Esophagus muscularis mucosa (tissue), 4 donors: Measurements from ENCODE around the gene CTNNA3. TPM values are rescaled to one million over a fixed set of nuclear protein-coding genes. Genes with fewer than 3 reads are reported as not detected.

Experiments
- DNase-seq: peaks from one replicate; pipeline ENCODE4 v3.0.0-alpha.2; 2017; ENCODE audit errors: extremely low spot score
- H3K27ac ChIP-seq, 4 donors: fragments of 200-600 bp; sonication (generic); replicated peaks in 1 of 4; 1 replicate in 3 of 4; 2 replicates in 1 of 4; pipeline ENCODE4 v1.5.1; 2016 to 2019; ENCODE audit warnings: mild to moderate bottlenecking in 1 of 4
- H3K27me3 ChIP-seq, 4 donors: fragments of 200-600 bp; sonication (generic); one replicate each; pipeline versions ENCODE4 v1.5.1 to v1.6.0; 2016 to 2019
- H3K36me3 ChIP-seq, 4 donors: fragments of 200-600 bp; sonication (generic); one replicate each; pipeline ENCODE4 v1.5.1; 2016 to 2019
- H3K4me1 ChIP-seq, 4 donors: fragments of 200-600 bp; sonication (generic); one replicate each; pipeline ENCODE4 v1.5.1; 2016 to 2019
- H3K4me3 ChIP-seq, 4 donors: fragments of 200-600 bp; sonication (generic); 1 replicate in 2 of 4; 2 replicates in 2 of 4; pipeline ENCODE4 v1.5.1; 2016 to 2019; ENCODE audit warnings: mild to moderate bottlenecking in 4 of 4, moderate library complexity in 1 of 4
- H3K9me3 ChIP-seq, 4 donors: fragments of 200-600 bp; sonication (generic); 1 replicate in 3 of 4; 2 replicates in 1 of 4; pipeline ENCODE4 v1.5.1; 2016 to 2019
- EP300 ChIP-seq: sonication (generic); formaldehyde crosslinking; IDR thresholded peaks from one replicate; pipeline ENCODE4 v1.6.1; 2017; ENCODE audit warnings: antibody characterized with exemption
- POLR2A ChIP-seq: fragments of 450-650 bp; IDR thresholded peaks from one replicate; pipeline ENCODE4 v1.6.1; 2017; ENCODE audit warnings: antibody characterized with exemption, moderate library complexity, mild to moderate bottlenecking, low read depth
- POLR2AphosphoS5 ChIP-seq, 2 donors: sonication (generic); formaldehyde crosslinking; IDR thresholded peaks; one replicate each; pipeline ENCODE4 v1.6.1; 2017; ENCODE audit warnings: antibody characterized with exemption in 2 of 2
- WGBS: methylation state at CpG from one replicate; pipeline ENCODE4 v1.1.5; 2018; 5-methylcytosine and 5-hydroxymethylcytosine counted together
- intact Hi-C: fragments of 100-400 bp; cut with DNase I; formaldehyde crosslinking; loops from one replicate; pipeline ENCODE4 v1.15.1; 2023
- total RNA-seq, 4 donors: library from RNA; depleted of rRNA; stranded (reverse); fragments of >200 nt; gene quantifications; one replicate each; pipeline versions ENCODE4 v1.1.0 to v1.2.1, GENCODE V29; 2016
- TF ChIP-seq, protein P1 (sequence below), 3 experiments: fragments of 200-600 bp in 2 of 3; fragments of 450-650 bp in 1 of 3; sonication (generic) in 2 of 3; IDR thresholded peaks; one replicate each; pipeline ENCODE4 v1.5.1; 2017 to 2019; ENCODE audit warnings: antibody characterized with exemption in 3 of 3, mild to moderate bottlenecking in 2 of 3, moderate library complexity in 1 of 3

Gene CTNNA3
- total RNA-seq, 4 donors from 2014 or later, result 5.1 to 27.8 (median 17.6) TPM

DNA sequence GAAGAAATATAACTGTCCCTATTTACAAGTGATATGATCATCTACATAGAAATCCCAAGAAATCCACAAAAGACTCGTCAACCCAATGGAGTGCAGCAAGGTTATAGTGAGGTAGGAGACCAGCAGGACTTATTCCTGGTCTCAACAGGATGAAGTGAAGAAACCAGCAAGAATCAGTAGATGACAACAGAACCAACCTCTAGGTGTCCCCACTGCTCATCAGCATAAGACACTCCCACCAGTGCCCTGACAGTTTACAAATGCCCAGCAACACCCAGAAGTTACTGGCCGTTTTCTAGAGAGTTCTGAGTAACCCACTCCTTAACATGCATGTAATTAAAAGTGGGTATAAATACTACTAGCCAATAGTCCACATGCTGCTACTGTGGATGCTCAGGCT is 1240.7 kb downstream of the CTNNA3 start:
- 79% methylated on average over 2 of the region's 2 CpGs for WGBS
- no peak overlapping the region for H3K4me3 ChIP-seq
- H3K36me3 ChIP-seq, result no peaks in the 10 kb centered on the region
- H3K27me3 ChIP-seq, result no peaks in the 10 kb centered on the region
- H3K9me3 ChIP-seq, result peaks cover 0 to 4% (median 0%) of the 10 kb centered on the region in 4 donors
- no peaks in the 10 kb centered on the region for H3K4me1 ChIP-seq
- no peak overlapping the region for H3K27ac ChIP-seq
- TF ChIP-seq POLR2A, result no peak
- TF ChIP-seq EP300, result no peak
- DNase-seq, result no peak
- intact Hi-C loops, result no loop called here

DNA sequence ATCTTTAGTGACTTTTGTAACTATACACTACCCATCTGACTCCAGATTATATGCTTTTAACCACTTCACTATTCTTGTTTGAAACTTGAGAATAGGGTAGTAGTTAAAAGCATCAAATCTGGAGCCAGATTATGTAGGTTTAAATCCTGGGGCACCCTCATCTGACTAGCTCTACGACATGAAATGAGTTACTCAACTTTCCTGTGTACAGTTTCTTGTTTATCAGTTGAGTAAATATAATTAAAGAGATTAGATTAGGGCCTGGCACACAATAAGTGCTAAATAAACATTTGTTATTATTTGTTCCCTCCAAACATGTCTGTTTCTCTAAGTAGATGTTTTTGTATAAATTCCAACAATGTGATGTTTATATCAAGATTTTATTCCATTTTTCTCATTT is 1255.4 kb downstream of the CTNNA3 start:
- Histone ChIP-seq H3K27ac (no peak overlapping the region), H3K4me3 (no peak overlapping the region), H3K9me3 (peaks cover 0 to 4% (median 2%) of the 10 kb centered on the region in 4 donors), H3K27me3 (no peaks in the 10 kb centered on the region), H3K4me1 (no peaks in the 10 kb centered on the region), H3K36me3 (no peaks in the 10 kb centered on the region)
- intact Hi-C loops, result no loop called here
- TF ChIP-seq POLR2AphosphoS5 (IDR thresholded peaks at IDR 0.05) (no peak), POLR2A (no peak), EP300 (no peak)
- TF ChIP-seq, protein P1, sequence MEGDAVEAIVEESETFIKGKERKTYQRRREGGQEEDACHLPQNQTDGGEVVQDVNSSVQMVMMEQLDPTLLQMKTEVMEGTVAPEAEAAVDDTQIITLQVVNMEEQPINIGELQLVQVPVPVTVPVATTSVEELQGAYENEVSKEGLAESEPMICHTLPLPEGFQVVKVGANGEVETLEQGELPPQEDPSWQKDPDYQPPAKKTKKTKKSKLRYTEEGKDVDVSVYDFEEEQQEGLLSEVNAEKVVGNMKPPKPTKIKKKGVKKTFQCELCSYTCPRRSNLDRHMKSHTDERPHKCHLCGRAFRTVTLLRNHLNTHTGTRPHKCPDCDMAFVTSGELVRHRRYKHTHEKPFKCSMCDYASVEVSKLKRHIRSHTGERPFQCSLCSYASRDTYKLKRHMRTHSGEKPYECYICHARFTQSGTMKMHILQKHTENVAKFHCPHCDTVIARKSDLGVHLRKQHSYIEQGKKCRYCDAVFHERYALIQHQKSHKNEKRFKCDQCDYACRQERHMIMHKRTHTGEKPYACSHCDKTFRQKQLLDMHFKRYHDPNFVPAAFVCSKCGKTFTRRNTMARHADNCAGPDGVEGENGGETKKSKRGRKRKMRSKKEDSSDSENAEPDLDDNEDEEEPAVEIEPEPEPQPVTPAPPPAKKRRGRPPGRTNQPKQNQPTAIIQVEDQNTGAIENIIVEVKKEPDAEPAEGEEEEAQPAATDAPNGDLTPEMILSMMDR (IDR thresholded peaks at IDR 0.05), result no peak
- DNase-seq, result no peak
- 71% methylated on average over 1 of the region's 1 CpG for WGBS

GRCh38 chr10:66414943-66415342 is 1281.1 kb downstream of the CTNNA3 start:
- no peaks in the 10 kb centered on the region for H3K4me1 ChIP-seq
- no peak overlapping the region for H3K4me3 ChIP-seq
- TF ChIP-seq, protein P1 (IDR thresholded peaks at IDR 0.05), result no peak
- no peak for TF ChIP-seq EP300
- no peak for TF ChIP-seq POLR2A
- TF ChIP-seq POLR2AphosphoS5 (IDR thresholded peaks at IDR 0.05), result no peak
- DNase-seq, result no peak
- intact Hi-C loops, result no loop called here
- H3K9me3 ChIP-seq, result peaks cover 0 to 11% (median 0%) of the 10 kb centered on the region in 4 donors
- 83% methylated on average over 1 of the region's 2 CpGs for WGBS
- H3K27me3 ChIP-seq, result no peaks in the 10 kb centered on the region
- H3K36me3 ChIP-seq, result no peaks in the 10 kb centered on the region
- no peak overlapping the region for H3K27ac ChIP-seq

DNA sequence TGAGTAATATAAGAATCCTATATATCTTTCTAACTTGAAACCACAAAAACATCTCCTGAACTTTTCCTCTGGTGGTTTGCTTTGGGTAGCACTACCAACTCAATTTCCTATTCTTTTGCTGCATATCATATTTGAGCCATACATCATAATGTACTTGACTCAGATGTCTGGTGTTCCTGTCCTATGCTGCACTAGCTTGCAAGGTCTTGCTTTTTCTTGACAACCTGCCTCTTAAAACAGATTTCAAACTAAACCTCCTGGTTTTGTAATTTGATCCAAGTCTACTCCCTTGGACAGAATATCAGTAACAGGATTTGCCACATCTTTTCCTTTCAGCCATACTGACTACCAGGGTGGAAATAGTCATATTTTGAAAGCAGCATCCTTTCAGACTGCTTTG is 1290.4 kb downstream of the CTNNA3 start:
- H3K36me3 ChIP-seq, result no peaks in the 10 kb centered on the region
- no peak for DNase-seq
- intact Hi-C loops, result no loop called here
- H3K27ac ChIP-seq, result no peak overlapping the region
- H3K4me1 ChIP-seq, result no peaks in the 10 kb centered on the region
- TF ChIP-seq, protein P1 (IDR thresholded peaks at IDR 0.05), result no peak
- TF ChIP-seq POLR2AphosphoS5 (IDR thresholded peaks at IDR 0.05) (no peak), POLR2A (no peak), EP300 (no peak)
- H3K27me3 ChIP-seq, result no peaks in the 10 kb centered on the region
- no peaks in the 10 kb centered on the region for H3K9me3 ChIP-seq
- no peak overlapping the region for H3K4me3 ChIP-seq

DNA sequence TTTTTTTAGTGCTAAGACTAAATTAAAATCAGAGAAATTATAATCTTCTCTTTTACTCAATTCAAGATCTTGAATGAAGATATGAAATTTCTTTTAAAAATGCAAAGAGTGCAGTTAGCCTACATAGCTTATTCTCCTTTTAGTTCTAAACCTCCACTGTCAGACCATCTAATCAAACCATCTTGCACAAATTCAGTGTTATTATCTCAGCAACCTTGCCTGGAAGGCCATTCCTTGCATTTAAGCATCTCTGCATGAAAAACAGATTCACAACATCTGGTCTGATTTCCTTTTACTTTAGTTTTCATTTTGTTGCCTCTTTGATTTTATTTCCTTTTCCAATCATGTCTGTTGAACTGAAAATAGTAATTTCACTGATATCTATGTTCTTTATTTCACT is 1297.3 kb downstream of the CTNNA3 start:
- no peak overlapping the region for H3K27ac ChIP-seq
- H3K4me1 ChIP-seq, result no peaks in the 10 kb centered on the region
- no peaks in the 10 kb centered on the region for H3K36me3 ChIP-seq
- TF ChIP-seq EP300, result no peak
- H3K27me3 ChIP-seq, result no peaks in the 10 kb centered on the region
- DNase-seq, result no peak
- no peak overlapping the region for H3K4me3 ChIP-seq
- H3K9me3 ChIP-seq, result no peaks in the 10 kb centered on the region
- intact Hi-C loops, result no loop called here

DNA sequence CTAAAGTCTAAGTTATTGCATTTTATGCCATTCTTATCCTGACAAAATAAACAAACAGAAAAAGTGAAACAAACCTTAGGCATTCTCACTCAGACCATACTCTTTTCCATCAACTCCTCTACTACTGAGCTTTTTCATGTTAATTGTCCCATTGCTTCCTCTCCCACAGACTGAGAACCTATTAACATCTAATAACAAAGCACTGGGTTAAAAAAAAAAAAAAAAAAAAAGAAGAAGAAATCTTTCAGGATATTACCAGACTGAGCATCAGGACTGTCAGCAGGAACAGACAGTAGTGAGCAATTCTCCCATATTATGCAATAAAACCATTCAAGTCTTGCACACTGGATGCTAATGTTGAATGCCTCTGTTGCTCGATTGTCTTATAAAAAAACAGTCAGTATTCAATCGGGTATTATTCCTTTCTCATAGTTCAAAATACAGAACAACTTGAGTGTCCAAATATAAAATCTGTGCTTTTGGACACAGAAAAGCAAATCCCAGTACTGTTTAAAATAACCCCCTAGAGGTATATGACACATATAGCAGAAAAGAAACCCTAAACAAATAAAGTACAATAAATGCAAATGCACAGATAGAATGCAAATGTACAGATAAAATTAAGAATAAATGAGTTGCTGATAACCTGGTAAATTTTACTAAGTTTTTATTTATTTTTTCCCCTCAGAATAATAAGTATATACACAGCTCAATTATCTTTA is 1301.5 kb downstream of the CTNNA3 start:
- no peak overlapping the region for H3K27ac ChIP-seq
- intact Hi-C loops, result no loop called here
- no peaks in the 10 kb centered on the region for H3K9me3 ChIP-seq
- no peaks in the 10 kb centered on the region for H3K36me3 ChIP-seq
- TF ChIP-seq, protein P1 (IDR thresholded peaks at IDR 0.05), result no peak
- no peak for TF ChIP-seq POLR2AphosphoS5 (IDR thresholded peaks at IDR 0.05)
- no peak for TF ChIP-seq POLR2A
- TF ChIP-seq EP300, result no peak
- no peak overlapping the region for H3K4me3 ChIP-seq
- no peaks in the 10 kb centered on the region for H3K4me1 ChIP-seq
- DNase-seq, result no peak
- WGBS, result 85% methylated on average over 2 of the region's 2 CpGs
- no peaks in the 10 kb centered on the region for H3K27me3 ChIP-seq
